Measurements from ENCODE around the gene CDH15.
A peak's percentile ranks its signal among the peaks of the same experiment; 100 is the strongest.
"Not testable (repeated sequence)": the region's sequence is repeated elsewhere in the genome, so short reads cannot be mapped to it uniquely, and the experiment has no call there.

The CDH15 gene

DNA sequence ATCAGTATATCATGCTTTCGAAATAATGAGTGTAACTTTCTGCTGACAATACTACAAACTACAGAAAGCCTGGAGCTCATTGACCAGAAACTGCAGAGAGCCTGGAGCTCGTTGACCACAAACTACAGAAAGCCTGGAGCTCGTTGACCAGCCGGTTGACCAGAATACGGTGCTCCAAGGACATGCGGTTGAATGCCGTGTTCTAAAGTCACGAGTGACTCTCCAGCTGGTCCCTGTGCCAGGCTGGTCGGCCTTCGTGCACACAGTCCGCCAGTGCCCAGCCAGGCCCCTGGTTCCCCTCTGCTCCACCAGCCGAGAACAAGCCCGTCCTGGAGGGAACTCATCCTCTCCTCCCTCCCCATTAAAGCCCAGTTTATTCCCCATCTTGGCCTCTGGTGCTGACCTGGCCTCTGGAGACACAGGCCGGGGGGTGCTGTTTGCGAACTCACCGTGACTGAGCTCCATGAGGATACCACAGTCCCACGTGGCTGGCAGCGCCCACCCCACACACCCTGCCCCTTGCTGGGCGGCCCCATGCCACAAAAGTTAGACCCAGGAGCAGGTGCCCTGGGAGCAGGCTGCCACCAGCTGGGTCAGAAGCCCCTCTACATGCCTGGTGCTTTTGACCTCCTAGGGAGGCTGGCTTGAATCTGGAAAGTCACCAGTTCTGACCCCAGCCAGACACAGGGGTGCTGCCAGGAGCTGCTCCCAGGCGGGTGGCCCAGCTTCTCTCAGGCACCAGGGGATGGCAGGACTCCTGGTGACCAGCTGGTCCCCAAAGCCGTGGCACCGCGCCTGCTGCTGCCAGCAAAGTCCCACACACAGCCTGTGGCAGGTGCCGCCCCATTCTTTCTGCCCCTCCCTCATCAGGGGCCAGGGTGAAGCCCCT is 15.5 kb upstream of the CDH15 start:
- DNase-seq (ENCODE audit: low read depth): peak; percentile 33

DNA sequence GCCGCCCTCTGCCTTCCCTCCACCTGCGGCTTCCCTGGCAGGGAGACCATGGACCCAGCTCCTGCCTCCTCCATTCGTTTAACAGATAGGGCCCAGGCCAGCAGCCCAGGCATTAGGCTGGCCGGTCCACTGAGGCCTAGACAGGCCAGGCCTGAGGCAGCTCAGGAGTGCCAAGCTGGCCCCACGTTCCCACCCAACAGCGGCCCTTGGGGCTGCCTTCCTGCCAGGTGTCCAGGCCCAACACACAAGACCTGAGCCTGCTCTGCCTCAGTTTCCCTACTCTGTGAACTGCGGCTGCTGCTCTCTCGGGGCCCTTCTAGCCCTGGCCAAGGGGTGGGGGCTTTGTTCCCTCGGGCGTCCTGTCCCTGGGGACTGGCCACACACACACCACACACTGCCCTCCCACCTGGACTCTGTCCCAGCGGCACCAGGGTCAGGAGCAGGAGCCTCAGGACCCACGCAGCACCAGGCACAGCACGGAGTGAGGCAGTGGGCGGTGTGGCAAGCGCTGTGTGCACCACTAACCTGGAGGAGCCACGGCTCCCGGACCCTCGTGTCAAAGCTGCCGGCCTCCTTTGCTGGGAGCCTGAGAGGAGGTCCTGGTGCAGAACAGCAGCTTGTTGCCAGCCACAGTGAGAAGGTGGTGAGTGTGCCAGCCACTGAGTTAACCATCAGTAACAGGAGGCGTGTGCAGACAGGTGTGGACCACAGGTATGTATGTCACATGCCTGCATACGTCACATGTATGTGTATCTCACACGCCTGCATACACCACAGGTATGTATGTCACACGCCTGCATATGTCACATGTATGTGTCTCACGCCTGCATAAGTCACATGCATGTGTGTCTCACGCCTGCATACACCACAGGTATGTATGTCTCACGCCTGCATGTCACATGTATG is 14.6 kb upstream of the CDH15 start:
- DNase-seq (ENCODE audit: low read depth): no peak

GRCh38 chr16:89157778-89158177 is 13.8 kb upstream of the CDH15 start:
- DNase-seq (ENCODE audit: low read depth): no peak

DNA sequence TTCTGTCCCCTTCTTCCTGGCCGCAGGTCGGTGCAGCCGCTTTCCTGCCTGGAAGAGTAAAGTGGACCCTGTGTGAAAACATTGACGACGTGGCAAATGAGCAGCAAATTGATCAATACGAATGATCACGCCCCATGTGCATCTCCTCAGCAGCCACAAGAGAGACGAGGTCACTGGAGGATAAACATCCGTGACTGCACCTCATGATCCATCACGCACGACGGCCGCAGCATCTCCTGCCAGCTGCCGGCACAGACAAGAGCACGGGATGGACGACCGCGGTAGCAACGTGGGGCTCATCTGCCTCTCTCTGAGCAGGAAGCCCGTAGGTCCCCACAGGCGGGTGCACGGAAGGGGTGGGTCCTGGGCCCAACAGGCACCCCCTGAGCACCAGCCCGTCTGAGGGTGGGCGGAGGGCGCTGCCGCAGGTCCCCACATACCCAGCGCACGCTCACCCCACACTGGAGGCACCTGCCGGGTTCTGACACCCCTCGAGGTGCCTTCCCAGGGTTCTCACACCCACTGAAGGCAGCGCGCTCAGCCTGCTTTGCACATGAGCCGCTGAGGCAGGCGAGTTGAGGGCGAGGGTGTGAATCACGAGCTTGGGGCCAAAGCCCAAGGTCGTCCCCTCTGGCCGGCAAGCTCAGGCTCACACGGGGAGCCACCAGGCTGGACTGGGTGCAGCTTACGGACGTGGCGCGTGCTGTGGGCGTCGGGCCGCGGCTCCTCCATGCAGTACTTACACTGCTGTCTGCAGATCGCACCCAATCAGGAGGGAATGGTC is 12.3 kb upstream of the CDH15 start:
- no peak for DNase-seq (ENCODE audit: low read depth)

GRCh38 chr16:89159850-89160354 is 11.6 kb upstream of the CDH15 start:
- DNase-seq (ENCODE audit: low read depth): no peak

- DNase-seq (ENCODE audit: low read depth): no peak
Measured at GRCh38 chr16:89160977-89161701, 10.4 kb upstream of the CDH15 start.

- DNase-seq (ENCODE audit: low read depth): no peak
Measured at GRCh38 chr16:89161763-89162713, 9.5 kb upstream of the CDH15 start.

DNA sequence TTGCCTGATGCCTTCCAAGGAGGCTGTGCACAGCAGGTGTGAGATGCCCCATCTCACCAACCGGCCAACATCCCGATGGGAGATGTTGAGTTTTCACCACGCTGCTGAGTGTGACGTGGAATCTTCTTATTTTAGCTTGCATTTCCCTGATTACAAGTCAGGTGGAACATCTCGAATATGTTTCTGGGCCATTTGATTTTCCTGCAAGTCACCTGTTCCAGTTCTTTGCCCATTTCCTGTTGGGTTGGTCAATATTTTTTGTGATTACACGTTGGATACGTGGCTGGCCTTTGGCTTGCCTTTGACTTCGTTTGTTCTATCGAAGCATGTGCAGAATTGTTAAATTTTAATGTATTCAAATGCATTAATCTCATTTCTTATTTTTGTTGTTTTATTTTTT is 8.3 kb upstream of the CDH15 start:
- DNase-seq (ENCODE audit: low read depth): no peak

GRCh38 chr16:89164436-89164835 is 7.1 kb upstream of the CDH15 start:
- DNase-seq (ENCODE audit: low read depth): no peak

GRCh38 chr16:89164847-89165680 is 6.5 kb upstream of the CDH15 start:
- DNase-seq (ENCODE audit: low read depth): no peak

DNA sequence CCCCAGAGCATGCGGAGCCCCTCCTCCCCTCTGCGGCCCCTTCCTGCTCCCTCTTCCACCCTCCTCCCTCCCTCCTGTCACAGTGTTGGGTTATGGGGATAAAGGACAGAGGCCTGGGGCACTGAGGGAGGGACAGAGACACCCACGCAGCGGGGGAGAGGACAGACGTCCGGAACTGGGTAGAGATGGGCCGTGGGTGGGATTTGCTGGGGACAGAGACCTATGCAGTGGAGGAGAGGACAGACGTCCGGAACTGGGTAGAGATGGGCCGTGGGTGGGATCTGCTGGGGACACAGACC is 5.9 kb upstream of the CDH15 start:
- not testable (repeated sequence) for DNase-seq (ENCODE audit: low read depth)

- no peak for DNase-seq (ENCODE audit: low read depth)
Measured at GRCh38 chr16:89166696-89167424, 4.7 kb upstream of the CDH15 start.

DNA sequence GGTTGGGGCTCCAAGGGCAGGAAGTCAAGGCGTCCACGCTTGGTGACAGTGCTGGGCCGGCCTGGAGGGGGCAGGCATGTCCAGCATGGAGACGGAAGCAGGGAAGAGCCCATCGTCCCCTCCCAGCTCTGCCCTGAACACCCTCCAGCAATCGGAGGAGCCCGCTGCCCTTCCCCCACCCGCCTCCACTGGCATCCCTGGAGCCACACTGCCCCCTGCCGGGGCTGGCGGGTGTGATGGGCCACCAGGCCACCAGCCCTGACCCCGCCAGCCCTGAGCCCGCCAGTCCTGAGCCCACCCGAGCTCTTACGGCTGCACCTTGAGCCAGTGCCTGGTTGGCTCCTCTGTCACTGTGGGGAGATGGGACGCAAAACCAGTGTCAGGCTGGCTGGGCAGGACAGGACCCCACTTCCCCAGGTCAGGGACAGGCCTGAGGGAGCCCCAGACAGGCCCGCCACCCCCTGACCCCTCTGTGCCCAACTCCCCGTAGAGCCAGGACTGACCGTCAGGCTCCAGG is 4.1 kb upstream of the CDH15 start:
- DNase-seq (ENCODE audit: low read depth): peak; percentile 63

GRCh38 chr16:89168381-89169189 is 3.0 kb upstream of the CDH15 start:
- DNase-seq (ENCODE audit: low read depth): no peak

GRCh38 chr16:89169778-89170177 is 1.8 kb upstream of the CDH15 start:
- no peak for DNase-seq (ENCODE audit: low read depth)

DNA sequence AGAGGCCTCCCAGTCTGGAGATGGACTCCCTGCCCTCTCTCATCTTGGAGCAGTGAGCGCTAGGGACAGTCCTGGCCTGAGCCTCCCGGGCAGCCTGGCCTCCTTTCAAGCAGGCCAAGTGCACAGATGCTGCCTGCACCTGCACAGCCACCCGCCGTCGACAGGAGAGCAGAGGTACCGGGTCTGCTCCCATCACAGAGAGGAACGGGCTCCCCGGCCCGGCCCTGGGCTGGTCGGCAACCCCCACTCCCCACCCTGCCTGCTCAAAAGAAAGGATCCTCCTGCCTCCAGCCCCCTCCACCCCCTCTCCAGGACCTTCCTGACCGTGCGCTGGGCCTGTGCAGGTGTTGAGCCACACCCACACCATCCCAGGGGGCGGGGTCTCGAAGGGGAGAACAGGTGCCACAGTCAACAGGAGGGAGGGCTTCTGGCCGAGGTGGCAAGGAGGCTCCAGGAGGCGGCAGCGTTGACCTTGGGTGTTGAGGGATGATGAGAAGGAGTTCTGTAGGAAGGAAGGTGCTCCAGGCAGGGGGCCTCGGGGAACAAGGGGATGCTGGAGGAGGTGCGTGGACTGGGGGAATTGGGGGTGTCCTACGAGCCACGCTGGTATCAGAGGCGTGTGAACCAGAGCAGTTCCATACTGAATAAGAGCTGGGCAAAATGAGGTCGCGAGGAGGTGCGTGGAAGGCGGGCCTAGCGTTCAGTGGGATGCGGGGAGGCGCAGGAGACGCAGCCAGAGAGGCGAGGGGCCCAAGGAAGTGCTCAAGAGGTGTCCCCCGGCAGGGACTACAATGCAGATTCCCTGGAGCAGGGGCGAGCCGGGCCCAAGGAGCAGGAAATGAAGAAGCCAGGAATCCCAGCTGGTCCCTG is 967 bp upstream of the CDH15 start:
- DNase-seq (ENCODE audit: low read depth): no peak

DNA sequence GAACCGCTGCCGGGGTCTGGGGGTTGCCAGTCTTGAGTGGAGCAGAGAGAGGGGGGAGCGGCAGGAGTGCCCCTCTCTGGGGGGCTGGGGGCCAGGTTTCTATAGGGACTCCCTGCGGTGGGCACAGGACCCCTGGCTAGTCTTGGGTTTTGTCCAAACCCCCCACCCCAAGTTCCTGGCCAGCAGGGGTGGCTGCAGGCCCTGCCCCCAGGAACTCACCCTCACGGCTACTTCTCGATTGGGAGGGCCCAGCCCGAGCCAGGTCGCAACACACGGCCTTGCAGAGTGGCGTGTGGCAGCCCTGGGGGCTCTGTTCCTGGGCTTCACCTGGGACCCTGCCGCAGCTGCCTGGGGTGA is 601 bp downstream of the CDH15 start:
- no peak for DNase-seq (ENCODE audit: low read depth)

All from fibroblast of gingiva (primary cell).